Measurements from ENCODE around the gene MARCKSL1. TPM values are rescaled to one million over a fixed set of nuclear protein-coding genes. Genes with fewer than 3 reads are reported as not detected.

The MARCKSL1 gene
- total RNA-seq, 1 experiment from 2014 or later: 132 TPM

DNA sequence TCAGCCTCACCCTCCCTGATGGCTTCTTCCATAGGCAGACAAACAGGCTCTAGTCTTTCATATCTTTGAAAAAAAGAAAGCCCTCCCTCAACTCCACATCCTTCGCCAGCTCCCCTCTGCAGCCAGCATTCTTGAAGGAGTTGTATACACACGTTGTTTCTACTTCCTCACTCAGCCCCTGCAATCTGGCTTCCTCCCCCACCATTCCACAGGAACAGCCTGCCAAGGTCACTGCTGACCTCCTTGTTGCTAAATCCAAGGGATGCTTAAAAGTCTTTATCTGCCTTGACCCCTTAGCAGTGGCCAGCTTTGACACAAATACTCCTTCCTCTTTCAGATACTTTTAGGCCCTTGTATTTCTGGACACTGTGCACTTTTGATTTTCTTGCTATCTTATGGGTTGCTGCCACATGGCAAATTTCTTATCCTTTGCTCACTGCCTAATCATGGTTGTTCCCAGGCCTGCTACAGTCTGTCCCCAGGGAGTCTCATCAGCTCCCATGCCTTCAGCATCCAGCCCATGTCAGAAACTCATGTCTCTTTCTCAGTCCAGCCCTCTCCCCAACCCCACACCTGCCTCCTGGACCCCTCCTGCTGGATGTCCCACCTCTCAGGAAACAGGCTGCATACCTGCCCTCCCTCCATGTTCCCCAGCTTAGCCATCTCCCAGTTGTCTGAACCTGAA lies 18.0 kb upstream of the MARCKSL1 start:
- DNase-seq (ENCODE audit: low spot score): no peak
- in situ Hi-C loops (cut with HindIII; ENCODE audit: low sequenced_read_pairs): no loop called here

DNA sequence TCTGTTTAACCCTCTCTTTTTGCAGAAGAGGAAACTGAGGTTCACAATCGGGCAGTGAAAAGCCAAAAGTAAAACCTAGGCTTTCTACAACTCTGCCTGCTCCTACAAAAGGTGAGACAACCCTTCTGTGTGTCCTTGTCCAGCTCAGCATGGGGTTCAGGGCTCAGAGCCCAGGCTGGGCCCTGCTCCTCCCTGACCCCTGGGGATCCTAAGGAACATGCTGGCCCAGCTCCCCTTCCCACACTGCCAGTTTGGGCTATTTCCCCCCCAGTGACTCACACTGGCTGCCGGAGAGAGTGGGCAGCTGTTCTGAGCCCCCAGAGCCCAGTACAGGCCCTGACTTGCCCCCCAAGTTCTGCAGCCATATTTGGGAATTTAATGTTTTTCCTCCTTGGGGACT lies 17.4 kb upstream of the MARCKSL1 start:
- no peak for DNase-seq (ENCODE audit: low spot score)
- in situ Hi-C loops (cut with HindIII; ENCODE audit: low sequenced_read_pairs): no loop called here

DNA sequence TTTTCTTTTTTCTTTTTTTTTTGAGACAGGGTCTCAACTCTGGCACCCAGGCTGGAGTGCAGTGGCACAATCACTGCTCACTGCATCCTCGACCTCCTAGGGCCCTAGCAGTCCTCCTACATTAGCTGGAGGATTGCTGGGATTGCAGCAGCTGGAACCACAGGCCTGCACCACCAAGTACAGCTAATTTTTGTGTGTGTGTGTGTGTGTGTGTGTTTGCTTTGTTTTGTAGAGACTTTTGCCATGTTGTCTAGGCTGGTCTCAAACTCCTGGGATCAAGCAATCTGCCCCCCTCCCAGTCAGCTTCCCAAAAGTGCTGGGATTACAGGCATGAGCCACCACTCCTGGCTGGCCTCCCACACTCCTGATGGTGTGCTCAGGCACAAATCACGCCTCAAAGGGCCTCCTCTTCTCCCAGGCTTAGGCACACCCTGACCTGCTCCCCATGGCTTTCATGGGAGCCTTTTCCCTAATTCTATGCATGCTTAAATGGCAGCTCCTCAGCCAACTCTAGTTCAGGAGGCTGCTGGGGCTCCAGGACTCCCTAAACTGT lies 16.9 kb upstream of the MARCKSL1 start:
- in situ Hi-C loops (cut with HindIII; ENCODE audit: low sequenced_read_pairs): no loop called here
- DNase-seq (ENCODE audit: low spot score): no peak

DNA sequence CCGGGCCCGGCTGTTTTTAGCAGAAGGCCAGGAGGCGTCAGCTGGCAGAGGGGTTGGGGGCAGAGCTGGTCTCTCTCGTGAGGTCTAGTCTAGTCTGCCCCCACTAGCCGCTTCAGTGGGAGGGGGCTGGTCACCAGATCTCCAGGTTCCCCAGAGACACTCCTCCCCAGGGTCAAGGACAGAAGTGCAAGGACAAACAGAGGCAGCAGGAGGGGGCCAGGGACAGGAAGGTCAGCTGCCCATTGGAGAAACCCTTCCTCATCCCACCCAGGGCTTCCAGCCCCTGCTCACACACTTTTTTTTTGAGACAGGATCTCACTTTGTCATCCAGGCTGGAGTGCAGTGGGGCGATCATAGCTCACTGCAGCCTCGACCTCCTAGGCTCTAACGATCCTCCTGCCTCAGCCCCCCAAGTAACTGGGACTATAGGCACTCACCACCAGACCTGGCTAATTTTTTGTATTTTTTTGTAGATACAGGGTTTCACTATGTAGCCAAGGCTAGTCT lies 16.3 kb upstream of the MARCKSL1 start:
- in situ Hi-C loops (cut with HindIII; ENCODE audit: low sequenced_read_pairs): no loop called here
- no peak for DNase-seq (ENCODE audit: low spot score)

DNA sequence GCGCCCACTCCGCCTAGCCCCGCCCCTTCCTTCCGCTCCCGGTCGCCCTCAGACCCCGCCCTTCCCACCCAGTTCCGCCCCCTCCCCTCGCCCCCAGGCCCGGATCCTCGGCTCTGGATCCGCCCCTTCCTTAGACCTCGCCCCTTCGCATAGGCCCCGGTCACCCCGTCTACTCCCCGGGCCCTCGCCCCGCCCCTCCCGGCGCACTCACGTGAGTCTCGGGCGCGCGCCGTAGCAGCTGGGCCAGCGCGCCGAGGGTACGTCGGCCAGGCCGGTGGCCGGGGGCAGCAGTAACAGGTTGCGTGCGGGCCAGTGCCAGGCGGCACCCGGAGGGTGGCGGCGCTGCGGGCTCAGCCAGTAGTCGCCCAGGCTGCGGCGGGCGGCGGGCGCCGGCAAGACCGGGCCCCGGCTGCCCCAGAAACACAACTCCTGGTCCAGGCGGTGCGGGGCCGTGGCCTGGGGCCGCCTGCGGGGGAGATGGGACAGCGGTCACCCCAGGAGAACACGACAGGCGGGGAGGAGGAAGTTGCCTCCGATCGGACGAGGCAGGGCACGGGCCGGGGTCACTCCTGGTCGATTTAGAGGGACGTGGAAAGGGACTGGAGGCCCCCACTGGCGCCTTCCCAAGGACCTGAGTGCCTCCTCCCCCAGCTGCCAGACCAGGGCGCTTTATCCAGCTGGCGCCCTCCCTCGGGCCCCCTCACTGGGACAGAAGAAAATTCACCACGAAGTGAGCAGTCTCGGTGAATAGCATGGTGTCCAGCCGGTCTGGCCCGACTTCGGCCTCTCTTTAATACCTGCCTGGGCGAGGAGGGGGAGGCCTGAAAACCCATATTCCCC lies 15.6 kb upstream of the MARCKSL1 start:
- in situ Hi-C loops (cut with HindIII; ENCODE audit: low sequenced_read_pairs): no loop called here
- DNase-seq (ENCODE audit: low spot score): peak; percentile 87

DNA sequence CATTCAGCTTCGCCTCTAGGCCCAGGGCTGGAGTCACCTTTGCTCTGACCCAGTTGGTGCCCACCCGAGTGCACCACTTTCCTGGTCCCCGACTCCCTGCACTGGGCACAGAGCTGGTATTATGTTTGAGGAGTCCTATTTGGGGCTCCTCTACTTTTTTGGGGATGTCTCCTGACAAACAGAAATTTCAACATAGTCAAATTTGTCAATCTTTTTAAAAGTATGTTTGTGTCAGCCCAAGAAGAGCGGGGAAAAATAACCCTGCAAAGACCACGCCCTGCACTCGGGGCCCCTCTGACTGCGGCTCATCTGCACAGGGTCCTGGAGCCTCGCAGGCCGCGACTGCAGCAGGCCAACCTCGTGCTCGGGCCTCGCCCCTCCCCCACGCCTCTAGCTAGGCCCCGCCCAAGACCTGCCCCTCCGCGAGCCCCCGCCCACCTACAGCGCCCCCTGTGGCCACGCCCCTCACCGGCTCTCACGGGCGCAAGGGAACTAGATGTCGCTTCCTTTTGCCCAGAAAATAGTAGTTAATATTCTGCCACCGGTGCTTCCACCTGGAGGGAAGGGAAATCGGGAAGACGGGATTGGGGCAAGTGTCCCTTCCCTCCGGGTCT lies 14.9 kb upstream of the MARCKSL1 start:
- in situ Hi-C loops (cut with HindIII; ENCODE audit: low sequenced_read_pairs): no loop called here
- DNase-seq (ENCODE audit: low spot score): no peak

DNA sequence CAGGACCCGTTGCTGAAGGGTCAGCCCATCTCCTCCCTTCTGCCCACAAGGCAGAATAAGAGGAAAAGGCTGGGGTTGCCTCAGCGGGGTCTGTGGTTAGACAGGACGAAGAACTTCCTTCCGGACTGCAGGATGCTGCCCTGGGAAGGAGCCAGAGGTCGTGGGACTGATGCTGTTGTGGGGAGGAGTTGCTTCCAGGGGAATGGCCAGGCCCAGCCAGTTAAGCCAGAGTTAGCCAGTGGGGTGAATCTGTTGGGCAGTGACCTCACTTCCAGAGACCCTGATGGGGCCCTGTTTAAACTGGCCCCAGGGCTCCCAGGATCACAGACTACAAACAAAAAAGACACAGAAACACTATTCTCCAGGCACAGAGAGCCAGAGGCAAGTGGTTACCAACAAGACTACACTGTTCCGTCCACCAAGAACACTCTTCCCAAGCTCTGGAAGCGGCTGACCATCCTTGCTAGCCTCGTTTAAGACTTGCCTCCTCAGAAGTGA lies 13.2 kb upstream of the MARCKSL1 start:
- in situ Hi-C loops (cut with HindIII; ENCODE audit: low sequenced_read_pairs): no loop called here
- DNase-seq (ENCODE audit: low spot score): no peak

DNA sequence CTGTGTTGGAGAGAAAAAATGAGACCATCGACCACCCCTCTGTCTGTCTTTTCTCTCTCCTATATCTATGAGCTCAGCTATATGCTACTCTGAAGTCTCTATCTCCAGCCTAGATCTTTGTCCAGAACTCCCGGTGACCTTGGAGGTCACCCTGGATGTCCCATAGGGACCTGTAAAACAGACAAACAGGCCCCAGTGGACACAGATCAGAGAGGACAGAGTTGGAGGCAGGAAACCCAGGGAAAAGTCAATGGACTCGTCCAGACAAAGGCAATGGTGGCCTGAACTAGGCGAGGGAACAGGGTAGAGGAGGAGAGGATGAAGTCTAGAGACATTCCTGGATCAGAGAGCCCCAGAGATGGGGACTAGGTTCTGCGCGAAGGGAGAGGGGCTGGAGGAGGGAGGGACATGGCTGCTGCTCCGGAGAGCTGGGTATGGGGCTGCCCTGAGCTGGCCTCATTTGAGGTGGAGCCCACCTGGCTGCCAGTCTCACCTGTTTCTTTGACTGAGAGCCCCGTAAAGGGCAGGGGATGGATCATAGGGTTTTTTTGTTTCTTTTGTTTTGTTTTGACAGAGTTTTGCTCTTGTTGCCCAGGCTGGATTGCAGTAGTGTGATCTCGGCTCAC lies 10.6 kb upstream of the MARCKSL1 start:
- DNase-seq (ENCODE audit: low spot score): no peak
- in situ Hi-C loops (cut with HindIII; ENCODE audit: low sequenced_read_pairs): no loop called here

DNA sequence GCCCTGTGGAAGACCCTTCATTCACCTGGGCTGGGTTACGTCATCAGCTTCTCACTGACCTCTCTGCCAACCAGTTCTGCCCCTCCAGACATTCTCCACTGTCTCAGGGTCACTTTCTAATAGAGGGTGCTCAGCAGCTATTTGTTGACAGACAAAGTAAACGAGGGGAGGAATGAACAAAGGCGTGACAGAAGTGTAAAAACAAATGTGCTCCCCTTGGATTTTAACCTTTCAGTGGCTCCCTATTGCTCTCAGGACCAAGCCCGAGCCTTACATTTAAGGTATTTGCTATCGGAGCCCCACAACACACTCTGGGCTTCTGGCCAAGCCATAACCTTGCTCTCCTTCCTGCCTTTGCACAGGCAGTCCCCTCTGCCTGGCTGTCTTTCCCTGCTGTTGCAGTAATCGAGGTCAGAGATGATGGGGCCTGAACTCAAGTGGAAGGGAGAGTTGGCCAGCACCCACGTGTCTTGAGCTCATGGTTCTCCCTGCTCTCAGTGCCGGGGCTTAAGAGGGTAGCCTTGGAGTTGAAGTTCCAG lies 9.3 kb upstream of the MARCKSL1 start:
- DNase-seq (ENCODE audit: low spot score): no peak
- in situ Hi-C loops (cut with HindIII; ENCODE audit: low sequenced_read_pairs): no loop called here

DNA sequence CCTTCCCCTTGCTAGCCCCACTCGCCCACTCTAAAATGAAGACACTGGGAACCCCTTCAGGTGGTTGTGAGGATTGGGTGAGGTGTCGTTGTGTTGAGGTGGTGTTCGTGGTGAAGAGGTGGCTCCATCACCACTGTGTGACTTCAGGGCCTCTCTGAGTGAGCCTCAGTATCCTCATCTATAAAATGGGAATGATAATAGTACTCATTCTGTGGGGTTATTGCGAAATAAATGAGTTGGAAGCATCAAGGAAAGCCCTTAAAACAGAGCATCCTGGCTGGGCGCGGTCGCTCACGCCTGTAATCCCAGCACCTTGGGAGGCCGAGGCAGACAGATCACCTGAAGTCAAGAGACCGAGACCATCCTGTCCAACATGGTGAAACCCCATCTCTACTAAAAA lies 6.7 kb upstream of the MARCKSL1 start:
- no peak for DNase-seq (ENCODE audit: low spot score)
- in situ Hi-C loops (cut with HindIII; ENCODE audit: low sequenced_read_pairs): no loop called here

DNA sequence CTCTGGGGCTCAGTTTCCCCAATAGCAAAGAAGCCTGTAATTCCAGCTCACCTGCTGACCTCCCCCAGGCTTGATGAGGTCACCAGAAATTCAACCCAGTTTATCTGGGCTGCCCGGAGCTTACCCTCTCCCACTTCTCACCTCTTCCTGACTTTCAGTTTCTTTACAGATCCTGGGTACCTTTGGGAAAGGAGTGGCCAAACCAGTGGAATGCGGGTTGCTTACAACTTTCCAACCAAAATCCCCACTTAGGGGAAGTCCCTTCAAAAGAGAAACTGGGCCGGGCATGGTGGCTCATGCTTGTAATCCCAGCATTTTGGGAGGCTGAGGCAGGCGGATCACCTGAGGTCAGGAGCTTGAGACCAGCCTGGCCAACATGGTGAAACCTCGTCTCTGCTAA lies 5.9 kb upstream of the MARCKSL1 start:
- in situ Hi-C loops (cut with HindIII; ENCODE audit: low sequenced_read_pairs): no loop called here
- no peak for DNase-seq (ENCODE audit: low spot score)

DNA sequence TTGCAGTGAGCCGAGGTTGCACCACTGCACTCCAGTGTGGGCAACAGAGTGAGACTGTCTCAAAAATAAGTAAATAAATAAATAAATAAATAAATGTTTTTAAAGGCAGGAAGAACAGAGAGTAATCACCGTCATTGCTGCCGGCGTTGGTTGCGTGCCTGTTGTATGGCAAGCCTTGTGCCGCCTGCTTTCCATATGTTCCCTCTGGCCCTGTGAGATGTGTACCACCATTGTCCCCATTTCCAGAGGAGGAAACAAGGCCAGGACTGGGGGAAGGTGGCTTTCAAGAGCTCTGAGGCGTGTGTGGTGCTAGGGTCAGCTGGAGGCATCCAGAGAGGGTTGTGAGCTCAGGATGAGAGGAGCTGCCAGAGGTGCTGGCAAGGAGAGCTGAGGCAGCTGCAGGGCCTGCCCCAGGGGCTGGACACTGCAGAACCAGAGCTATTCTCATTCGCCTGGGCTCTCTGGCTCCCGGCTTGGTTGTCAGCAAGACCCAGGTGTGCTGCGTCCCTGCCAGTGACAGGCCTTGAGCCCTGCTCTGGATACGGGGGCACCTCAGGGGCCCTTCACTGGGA lies 5.2 kb upstream of the MARCKSL1 start:
- in situ Hi-C loops (cut with HindIII; ENCODE audit: low sequenced_read_pairs): no loop called here
- no peak for DNase-seq (ENCODE audit: low spot score)

DNA sequence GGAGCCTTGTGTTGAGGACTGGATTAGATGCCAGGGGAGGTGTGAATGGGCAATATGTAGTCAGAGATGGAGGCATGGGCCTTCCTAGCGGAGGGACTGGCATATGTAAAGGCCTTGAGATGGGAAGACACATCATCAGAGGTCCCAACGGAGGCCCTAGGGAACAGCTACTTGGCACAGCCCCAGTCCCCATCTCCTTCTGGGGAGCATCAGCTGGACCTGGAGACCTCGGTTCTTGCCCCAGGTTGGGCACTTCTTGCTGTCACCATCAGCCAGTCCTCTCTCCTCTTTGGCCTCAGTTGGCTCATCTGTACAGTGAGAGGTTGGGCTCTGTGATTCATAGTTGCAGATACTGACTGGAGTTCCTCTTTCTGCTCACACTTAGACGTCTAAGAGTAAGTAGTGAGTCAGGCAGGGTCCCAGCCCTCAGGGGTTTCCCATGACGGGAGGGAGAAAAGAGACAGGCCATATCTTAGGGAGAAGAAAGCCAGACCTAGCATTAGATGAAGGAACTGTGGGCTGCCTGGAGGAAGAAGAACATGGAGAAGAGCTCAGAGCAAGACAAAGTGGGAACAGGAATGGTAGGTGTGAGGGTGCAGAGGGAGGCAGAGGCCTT lies 3.4 kb upstream of the MARCKSL1 start:
- no peak for DNase-seq (ENCODE audit: low spot score)
- in situ Hi-C loops (cut with HindIII; ENCODE audit: low sequenced_read_pairs): no loop called here

DNA sequence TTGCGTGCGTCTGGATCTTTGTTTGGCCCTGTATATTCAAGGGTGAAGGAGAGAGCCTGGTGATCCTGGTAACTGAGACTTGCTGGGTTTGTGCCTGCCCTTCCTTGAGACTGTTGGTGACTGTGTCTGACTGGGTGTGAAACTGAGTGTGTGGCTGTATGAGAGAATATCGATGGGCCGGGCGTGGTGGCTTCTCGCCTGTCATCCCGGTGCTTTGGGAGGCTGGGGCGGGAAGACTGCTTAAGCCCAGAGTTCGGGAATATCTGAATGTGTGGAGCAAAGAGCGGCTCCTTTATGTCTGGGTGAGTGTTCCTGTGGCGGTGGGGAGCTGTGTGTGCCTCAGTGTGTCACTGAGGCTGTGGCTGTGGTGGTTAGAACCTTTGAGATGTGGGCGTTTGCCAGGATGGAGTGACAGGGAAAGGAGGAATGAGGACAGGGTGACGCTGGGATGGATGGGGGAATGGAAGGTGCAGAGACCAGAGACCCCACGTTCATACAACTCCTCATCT lies 2.7 kb upstream of the MARCKSL1 start:
- in situ Hi-C loops (cut with HindIII; ENCODE audit: low sequenced_read_pairs): no loop called here
- DNase-seq (ENCODE audit: low spot score): no peak

DNA sequence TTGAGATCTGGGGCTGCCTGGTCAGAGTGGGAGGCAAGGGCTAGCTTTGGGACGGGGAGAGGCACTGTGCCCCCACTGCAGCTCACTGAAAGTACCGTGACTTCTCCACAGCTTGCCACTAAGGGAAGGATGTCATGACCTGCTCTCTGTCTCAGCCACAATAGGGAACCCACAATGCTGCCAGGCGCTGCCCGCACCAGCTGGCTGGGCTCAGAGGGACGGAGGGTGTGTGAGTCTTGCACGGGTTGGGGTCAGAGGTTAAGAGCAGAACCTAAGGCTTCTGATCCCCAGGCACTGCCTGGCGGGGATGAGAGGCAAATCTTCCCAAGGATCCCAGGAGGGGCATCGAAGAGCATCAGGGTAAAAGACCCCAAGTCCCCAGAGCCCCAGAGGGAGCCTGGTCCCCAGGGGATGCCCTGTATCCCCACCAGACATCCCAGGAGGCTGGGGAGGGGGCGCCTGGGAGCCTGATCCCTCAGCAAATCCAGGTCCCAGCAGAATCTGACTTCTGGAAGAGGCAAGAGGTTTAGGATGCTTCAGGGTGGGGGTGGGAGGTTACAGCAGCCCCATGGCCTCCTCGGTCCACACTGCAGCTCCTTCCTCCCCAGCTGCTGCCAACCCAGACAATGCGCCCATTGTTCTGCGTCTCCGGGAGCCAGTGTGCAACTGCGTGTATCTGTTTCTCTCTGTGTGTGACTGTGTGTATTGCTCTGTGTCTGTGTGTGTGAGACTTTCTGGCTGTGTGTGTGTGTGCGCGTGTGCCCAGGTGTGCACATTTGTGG lies 2.0 kb upstream of the MARCKSL1 start:
- in situ Hi-C loops (cut with HindIII; ENCODE audit: low sequenced_read_pairs): no loop called here

DNA sequence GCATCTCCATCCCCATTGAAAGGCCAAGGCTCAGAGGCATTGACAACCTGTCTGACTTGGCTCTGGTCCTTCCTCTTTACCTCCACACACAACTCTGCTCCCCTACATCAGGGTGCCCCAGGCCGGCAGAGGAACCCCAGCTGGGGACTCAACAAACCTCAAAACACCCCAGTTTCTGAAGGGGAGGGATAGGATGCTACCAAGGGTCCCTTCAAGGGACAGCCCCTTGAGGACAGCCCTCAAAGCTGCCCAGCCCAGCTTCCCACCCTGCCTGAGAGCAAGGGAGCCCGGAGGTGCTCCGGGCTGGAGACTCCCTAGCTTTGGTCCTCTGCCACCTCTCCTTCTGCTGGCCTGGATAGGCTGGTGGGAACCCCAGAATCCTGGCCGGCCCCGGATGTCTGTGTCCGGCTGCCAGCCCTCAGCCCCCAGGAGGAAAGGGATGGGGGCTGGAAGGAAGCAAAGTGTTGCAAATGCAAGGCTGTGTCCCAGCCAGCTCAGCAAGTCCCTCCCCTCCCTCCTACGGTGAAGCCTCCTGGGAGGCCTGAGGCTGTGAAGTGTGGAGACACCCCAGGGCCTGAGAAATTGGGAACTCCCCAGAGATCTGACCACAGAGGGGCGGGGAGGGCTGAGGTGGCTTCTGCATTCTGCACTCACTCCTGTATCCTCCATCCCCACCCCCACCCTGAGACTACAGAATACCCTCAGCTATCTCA lies 1.1 kb upstream of the MARCKSL1 start:
- in situ Hi-C loops (cut with HindIII; ENCODE audit: low sequenced_read_pairs): no loop called here
- DNase-seq (ENCODE audit: low spot score): no peak

More for the DNA sequence above, 2.0 kb upstream of the MARCKSL1 start:
- DNase-seq (ENCODE audit: low spot score): no peak

DNA sequence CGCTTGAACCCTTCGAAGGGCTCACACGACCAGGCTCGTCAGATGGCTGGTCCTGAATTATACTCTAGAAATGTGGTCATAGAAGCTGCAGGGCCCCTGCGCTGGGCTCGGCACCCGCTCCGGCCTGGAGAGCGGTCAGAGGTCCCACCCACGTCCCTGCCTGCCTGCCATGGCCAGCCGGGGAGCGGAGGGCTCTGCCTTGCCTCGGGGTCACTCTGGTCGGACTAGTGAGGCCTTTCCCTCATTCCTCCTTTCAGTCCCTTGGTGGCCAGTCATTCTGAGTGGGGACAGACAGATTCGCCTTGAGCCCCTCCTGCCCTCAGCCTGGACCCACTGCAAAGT lies 529 bp upstream of the MARCKSL1 start:
- DNase-seq (ENCODE audit: low spot score): no peak
- in situ Hi-C loops (cut with HindIII; ENCODE audit: low sequenced_read_pairs): no loop called here

Measured in G401 (cell line).